H1 (cell line): ENCODE data around the gene DDR2.

ENCODE experiments used
- ATF2 ChIP-seq: IDR thresholded peaks from 2 replicates; pipeline ENCODE4 v1.6.1; 2012; ENCODE audit warnings: low read length, inconsistent platforms
- CEBPB ChIP-seq: IDR thresholded peaks from 2 replicates; pipeline ENCODE4 v1.6.1; 2012; ENCODE audit warnings: low read depth, low read length
- CTCF ChIP-seq, 3 experiments: IDR thresholded peaks; 1 replicate in 2 of 3; 2 replicates in 1 of 3; pipeline versions ENCODE4 v1.5.1 to v1.6.1; 2011; ENCODE audit warnings: low read length in 3 of 3, mild to moderate bottlenecking in 3 of 3, inconsistent platforms in 2 of 3, low read depth in 1 of 3, moderate library complexity in 1 of 3; ENCODE audit not compliant: insufficient read depth in 1 of 3; ENCODE audit errors: control extremely low read depth in 1 of 3
- E2F6 ChIP-seq: IDR thresholded peaks from 2 replicates; pipeline ENCODE4 v1.6.1; 2012; ENCODE audit warnings: inconsistent platforms
- EZH2 ChIP-seq: fragments of 200-600 bp; sonication (generic); IDR thresholded peaks from 2 replicates; pipeline ENCODE4 v1.7.1; 2012; ENCODE audit warnings: low read depth, mild to moderate bottlenecking, moderate library complexity, low read length, inconsistent platforms; ENCODE audit not compliant: severe bottlenecking
- JUND ChIP-seq: IDR thresholded peaks from 2 replicates; pipeline ENCODE4 v1.6.1; 2011; ENCODE audit warnings: mild to moderate bottlenecking, improper control_type of control experiment, low read length
- MAX ChIP-seq: IDR thresholded peaks from 2 replicates; pipeline ENCODE4 v1.6.1; 2012; ENCODE audit warnings: inconsistent platforms
- POLR2AphosphoS5 ChIP-seq: IDR thresholded peaks from 2 replicates; pipeline ENCODE4 v1.6.1; 2011; ENCODE audit warnings: low read depth, low read length
- RAD21 ChIP-seq, 2 experiments: IDR thresholded peaks in 1 of 2; conservative IDR thresholded peaks in 1 of 2; 2 replicates each; pipeline ENCODE4 v1.6.1; 2011; ENCODE audit warnings: low read depth in 2 of 2, low read length in 2 of 2, improper control_type of control experiment in 1 of 2, inconsistent platforms in 1 of 2, mild to moderate bottlenecking in 1 of 2, moderate library complexity in 1 of 2
- SP4 ChIP-seq: IDR thresholded peaks from 2 replicates; pipeline ENCODE4 v1.6.1; 2012; ENCODE audit warnings: low read length, inconsistent platforms
- SUZ12 ChIP-seq: fragments of 200-600 bp; sonication (generic); IDR thresholded peaks from 2 replicates; pipeline ENCODE4 v1.6.1; 2012; ENCODE audit warnings: mild to moderate bottlenecking, inconsistent platforms, low read length, moderate library complexity, mixed read lengths
- USF2 ChIP-seq: IDR thresholded peaks from 2 replicates; pipeline ENCODE4 v1.6.1; 2011; ENCODE audit warnings: low read length, improper control_type of control experiment

- TF ChIP-seq SP4 = no peak
- TF ChIP-seq USF2 = no peak
- no peak for TF ChIP-seq CTCF (IDR thresholded peaks at IDR 0.05; ENCODE audit: control extremely low read depth in 1 of 3, insufficient read depth in 1 of 3, low read depth in 1 of 3, low read length in 3 of 3)
- no peak for TF ChIP-seq EZH2
- no peak for TF ChIP-seq SUZ12
- TF ChIP-seq POLR2AphosphoS5 = no peak
- no peak for TF ChIP-seq E2F6
- no peak for TF ChIP-seq ATF2
- TF ChIP-seq JUND = no peak
- no peak for TF ChIP-seq MAX
- TF ChIP-seq CEBPB = no peak
- TF ChIP-seq RAD21 (IDR thresholded peaks at IDR 0.05 in 1 of 2, conservative IDR thresholded peaks at IDR 0.05 in 1 of 2; ENCODE audit: low read depth in 2 of 2, low read length in 2 of 2) = no peak
Observed at GRCh38 chr1:162740755-162741154, 108.5 kb downstream of the DDR2 start.
